Pulmonary artery endothelial cell (primary cell): ENCODE results near the gene ST7. TPM values are rescaled to one million over a fixed set of nuclear protein-coding genes. Genes with fewer than 3 reads are reported as not detected.

Source experiments
- DNase-seq: peaks from one replicate; pipeline ENCODE4 v3.0.0-alpha.2; 2011; ENCODE audit warnings: low read depth, low spot score
- total RNA-seq: library from RNA; depleted of rRNA; stranded (reverse); fragments of >200 nt; gene quantifications from 2 replicates; pipeline ENCODE4 v1.2.3, GENCODE V29; 2014

The ST7 gene
- total RNA-seq, 1 donor from 2014 or later: 22.4 TPM

- peak; percentile 20 for DNase-seq
Observed at GRCh38 chr7:117269886-117270285, 316.6 kb downstream of the ST7 start.

GRCh38 chr7:117270371-117270770 lies 317.1 kb downstream of the ST7 start:
- no peak for DNase-seq

- no peak for DNase-seq
Observed at GRCh38 chr7:117271566-117271965, 318.3 kb downstream of the ST7 start.

- no peak for DNase-seq
Observed at GRCh38 chr7:117272017-117272759, 318.9 kb downstream of the ST7 start.

- no peak for DNase-seq
Observed at GRCh38 chr7:117273325-117273724, 320.0 kb downstream of the ST7 start.

GRCh38 chr7:117273814-117274225 lies 320.5 kb downstream of the ST7 start:
- no peak for DNase-seq

- no peak for DNase-seq
Observed at GRCh38 chr7:117274951-117275350, 321.6 kb downstream of the ST7 start.

- DNase-seq: no peak
Observed at GRCh38 chr7:117277576-117277975, 324.3 kb downstream of the ST7 start.

GRCh38 chr7:117278040-117278439 lies 324.7 kb downstream of the ST7 start:
- DNase-seq: no peak

- DNase-seq: no peak
Observed at GRCh38 chr7:117279203-117279602, 325.9 kb downstream of the ST7 start.

Other genes starting within 250 kb of the ST7 start
- 304 and 404 TPM in 2 replicates for gene CAPZA2, start 90.9 kb upstream of the ST7 start, total RNA-seq